DLD1 (cell line): ENCODE measurements around the gene USP48.
"Not testable (repeated sequence)": the region's sequence is repeated elsewhere in the genome, so short reads cannot be mapped to it uniquely, and the experiment has no call there.

ENCODE experiments used
- in situ Hi-C: cut with HindIII; loops from 2 replicates; pipeline ENCODE4 v1.10.0; 2017; ENCODE audit warnings: low sequenced_read_pairs

The USP48 gene

DNA sequence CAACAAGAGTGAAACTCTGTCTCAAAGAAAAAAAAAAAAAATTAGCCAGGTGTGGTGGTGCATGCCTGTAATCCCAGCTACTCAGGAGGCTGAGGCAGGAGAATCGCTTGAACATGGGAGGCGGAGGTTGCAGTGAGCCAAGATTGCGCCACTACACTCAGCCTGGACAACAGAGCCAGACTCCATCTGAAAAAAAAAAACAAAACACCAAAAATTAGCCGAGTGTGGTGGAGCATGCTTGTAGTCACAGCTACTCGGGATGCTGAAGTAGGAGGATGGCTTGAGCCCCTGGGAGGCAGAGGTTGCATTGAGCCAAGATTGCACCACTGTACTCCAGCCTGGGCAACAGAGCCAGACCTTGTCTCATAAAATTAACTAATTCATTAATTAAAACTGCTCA lies 6.0 kb downstream of the USP48 start:
- in situ Hi-C loops = not testable (repeated sequence)

DNA sequence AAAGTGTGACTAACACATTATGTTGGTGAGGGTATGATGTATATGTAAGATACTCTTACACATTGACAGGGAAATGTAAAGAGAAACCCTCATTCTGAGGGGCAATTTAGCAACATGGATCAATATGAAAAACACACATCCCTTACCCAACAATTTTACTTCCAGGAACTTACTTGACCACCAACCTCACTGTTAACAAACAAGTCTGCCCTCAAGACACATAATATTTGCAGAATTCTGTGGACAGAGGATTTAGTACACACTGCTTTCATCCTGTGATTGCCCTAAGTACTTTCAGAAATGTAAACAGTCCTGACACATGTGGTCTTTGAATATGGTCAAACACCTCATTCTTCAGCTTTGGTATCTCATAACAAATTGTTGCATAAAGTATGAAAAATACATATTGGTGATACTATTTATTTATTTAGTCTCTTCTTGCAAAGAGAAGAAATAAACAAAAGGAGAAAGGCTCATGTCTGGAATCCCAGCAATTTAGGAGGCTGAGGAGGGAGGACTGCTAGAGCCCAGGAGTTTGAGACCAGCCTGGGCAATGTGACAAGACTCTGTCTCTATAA lies 6.9 kb downstream of the USP48 start:
- in situ Hi-C loops = no loop called here

DNA sequence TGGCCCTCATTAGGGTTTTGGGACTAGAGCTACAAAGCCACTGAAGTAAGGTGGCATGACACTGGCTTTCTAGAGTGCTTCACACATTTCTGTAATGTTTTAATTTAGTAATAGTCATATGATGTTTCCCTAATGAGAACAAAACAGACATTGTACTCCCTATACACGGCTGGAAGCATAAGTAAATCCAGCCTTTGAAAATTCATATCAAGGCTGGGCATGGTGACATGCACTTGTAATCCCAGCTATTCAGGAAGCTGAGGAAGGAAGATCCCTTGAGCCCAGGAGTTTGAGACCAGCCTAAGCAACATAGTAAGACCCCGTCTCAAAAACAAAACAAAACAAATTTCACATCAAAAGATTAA lies 7.4 kb downstream of the USP48 start:
- in situ Hi-C loops = no loop called here

DNA sequence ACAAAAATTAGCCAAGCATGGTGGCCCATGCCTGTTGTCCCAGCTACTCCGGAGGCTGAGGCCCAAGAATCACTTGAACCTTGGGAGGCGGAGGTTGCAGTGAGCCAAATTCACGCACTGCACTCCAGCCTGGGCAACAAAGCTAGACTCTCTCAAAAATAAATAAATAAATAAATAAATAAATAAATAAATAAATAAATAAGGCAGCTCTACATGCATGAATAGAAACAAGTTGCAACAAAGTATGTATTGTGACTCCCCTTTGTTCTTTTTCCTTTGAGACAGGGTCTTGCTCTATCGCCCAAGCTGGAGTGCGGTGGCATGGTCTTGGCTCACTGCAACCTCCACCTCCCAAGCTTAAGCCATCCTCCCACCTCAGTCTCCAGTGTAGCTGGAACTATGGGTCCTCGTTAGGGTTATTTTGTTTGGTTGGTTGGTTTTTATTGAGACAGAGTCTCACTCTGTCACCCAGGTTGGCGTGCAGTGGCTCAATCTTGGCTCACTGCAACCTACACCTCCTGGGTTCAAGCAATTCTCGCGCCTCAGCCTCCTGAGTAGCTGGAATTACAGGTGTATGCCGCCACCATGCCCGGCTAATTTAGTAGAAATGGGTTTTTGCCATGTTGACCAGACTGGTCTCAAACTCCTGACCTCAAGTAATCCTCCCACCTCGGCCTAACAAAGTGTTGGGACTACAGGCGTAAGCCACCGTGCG lies 8.0 kb downstream of the USP48 start:
- in situ Hi-C loops = no loop called here

DNA sequence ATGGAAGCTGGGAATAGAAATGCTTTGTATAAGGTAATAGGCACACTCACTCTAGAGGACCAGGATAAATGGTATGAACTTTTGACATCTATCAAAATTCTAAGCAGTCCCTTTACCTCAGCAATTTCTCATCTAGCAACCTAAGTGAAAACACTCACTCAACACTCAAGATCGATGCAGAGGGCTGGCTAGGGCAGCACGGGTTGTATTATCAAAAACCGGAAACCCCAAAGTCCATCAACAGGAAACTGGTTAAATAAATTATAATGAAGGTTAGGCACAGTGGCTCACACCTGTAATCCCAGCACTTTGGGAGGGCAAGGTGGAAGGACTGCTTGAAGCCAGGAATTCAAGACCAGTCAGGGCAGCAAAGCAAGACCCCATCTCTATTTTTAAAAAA lies 9.4 kb downstream of the USP48 start:
- in situ Hi-C loops = no loop called here

DNA sequence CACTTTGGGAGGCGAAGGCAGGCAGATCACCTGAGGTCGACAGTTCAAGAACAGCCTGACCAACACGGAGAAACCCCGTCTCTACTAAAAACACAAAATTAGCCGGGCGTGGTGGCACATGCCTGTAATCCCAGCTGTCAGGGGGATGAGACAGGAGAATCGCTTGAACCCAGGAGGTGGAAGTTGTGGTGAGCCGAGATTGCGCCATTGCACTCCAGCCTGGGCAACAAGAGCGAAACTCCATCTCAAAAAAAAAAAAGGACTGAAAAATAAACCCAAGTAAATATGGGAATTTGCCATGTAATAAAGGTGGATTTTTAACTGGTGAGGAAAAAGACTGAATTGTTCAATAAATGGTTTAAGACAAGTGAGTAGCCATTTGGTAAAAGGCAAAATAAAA lies 11.3 kb downstream of the USP48 start:
- in situ Hi-C loops = not testable (repeated sequence)

DNA sequence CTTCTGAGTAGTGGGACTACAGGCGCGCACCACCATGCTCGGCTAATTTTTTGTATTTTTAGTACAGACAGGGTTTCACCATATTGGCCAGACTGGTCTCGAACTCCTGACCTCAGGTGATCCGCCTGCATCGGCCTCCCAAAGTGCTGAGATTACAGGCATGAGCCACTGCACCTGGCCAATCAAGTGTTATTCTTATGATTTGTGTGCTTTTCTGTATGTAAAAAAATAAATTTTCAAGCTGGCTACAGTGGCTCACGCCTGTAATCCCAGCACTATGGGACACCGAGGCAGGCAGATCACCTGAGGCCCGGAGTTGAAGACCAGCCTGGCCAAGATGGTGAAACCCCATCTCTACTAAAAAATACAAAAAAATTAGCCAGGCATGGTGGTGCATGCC lies 12.3 kb downstream of the USP48 start:
- in situ Hi-C loops = not testable (repeated sequence)

DNA sequence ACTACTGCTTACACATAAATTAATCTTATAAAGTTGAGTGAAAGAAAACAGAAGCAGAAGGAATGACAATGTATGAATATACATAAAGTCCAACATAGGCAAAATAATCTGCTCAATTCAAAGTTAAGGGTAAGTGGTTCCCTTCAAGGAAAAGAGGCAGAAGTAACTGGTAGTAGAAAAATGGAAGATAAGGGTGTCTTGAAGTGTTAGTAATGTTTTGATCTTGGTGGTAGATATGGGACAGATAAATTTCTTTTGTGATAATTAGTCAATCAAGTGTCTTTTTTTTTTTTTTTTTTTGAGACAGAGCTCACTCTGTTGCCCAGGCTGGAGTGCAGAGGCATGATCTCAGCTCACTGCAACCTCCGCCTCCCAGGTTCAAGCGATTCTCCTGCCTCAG lies 12.7 kb downstream of the USP48 start:
- in situ Hi-C loops = no loop called here

DNA sequence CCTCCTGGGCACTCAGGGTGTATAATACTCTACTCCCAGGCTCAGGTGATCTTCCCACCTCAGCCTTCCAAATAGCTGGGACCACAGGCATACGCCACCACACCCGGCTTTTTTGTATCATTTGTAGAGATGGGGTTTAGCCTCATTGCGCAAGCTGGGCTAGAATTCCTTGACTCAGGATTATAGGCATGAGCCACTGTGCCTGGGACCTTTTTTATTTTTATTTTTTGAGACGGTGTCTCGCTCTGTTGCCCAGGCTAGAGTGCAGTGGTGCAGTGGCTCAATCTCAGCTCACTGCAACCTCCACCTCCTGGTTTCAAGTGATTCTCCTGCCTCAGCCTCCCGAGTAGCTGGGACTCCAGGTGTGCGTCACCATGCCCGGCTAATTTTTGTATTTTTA lies 15.8 kb downstream of the USP48 start:
- in situ Hi-C loops = not testable (repeated sequence)

- in situ Hi-C loops = no loop called here
Observed at GRCh38 chr1:21766210-21766609, 16.7 kb downstream of the USP48 start.

DNA sequence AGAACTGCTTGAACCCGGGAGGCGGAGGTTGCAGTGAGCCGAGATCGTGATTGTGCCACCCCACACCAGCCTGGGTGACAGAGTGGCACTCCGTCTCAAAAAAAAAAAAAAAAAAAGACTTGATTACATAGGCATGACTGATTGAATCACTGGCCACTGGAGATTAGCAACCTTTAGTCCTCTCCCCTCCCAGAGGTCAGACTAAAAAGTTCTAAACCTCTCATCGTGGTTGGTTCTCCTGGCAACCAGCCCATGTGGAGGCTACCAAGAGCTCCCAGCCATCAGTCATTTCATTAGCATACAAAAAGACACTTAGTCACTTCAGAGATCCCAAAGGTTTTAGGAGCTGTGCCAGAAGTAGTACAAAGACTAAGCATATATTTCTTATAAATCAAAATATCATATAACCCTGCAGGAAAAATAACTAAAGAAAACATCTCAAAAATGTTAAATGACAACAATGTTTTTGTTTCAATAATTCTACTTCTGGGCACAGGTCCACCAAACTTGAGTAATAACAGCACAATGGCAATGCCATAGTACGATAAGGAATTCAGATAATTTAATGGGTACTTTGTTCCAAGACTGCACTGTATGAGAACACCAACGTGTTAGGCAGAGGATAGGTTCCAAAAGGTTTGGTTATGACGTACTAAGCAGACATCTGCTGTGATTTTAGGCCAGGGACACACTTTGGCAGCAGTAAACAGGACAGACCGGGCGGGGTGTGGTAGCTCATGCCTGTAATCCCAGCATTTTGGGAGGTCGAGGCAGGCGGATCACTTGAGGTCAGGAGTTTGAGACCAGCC lies 18.1 kb downstream of the USP48 start:
- in situ Hi-C loops = no loop called here

DNA sequence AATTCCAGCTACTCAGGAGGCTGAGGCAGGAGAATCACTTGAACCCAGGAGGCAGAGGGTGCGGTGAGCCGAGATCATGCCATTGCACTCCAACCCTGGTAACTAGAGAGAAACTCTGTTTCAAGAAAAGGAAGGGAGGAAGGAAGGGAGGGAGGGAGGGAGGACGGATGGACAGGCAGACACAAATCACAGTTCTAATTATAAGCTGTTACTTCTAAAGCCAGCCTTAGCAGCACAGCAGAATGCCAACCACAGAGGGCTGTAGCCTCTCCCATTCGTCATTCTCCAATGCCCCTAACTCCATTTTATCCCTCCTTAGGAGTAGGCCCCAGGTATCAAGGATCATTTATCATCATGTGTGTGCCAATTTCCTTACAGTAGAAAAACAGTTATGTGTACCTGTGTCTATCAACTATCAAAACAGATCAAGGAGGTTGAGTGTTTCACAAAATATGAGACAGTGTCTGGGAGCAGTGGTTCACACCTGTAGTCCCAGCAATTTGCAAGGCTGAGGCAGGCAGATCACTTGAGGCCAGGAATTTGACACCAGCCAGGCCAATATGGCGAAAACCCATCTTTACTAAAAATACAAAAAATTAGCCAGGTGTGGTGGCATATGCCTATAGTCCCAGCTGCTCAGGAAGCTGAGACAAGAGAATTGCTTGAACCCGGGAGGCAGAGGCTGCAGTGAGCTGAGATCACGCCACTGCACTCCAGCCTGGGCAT lies 19.1 kb downstream of the USP48 start:
- in situ Hi-C loops = no loop called here

DNA sequence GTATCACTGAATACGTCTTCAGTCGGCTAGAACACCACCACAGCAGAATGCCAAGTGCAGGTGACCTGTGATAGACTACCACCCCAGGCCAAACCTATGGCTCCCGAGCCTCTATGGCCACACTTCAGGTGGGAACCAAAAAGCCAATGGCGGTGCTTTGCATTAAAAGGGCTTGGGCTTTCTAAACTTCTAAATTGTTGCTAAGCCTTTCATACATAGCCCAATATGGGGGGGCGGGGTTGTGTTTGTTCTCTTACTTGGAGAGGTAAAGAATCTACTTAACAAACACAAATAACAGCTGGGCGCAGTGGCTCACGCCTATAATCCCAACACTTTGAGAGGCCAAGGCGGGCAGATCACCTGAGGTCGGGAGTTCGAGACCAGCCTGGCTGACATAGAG lies 19.7 kb downstream of the USP48 start:
- in situ Hi-C loops = no loop called here

- in situ Hi-C loops = no loop called here
Observed at GRCh38 chr1:21762022-21762404, 20.9 kb downstream of the USP48 start.

DNA sequence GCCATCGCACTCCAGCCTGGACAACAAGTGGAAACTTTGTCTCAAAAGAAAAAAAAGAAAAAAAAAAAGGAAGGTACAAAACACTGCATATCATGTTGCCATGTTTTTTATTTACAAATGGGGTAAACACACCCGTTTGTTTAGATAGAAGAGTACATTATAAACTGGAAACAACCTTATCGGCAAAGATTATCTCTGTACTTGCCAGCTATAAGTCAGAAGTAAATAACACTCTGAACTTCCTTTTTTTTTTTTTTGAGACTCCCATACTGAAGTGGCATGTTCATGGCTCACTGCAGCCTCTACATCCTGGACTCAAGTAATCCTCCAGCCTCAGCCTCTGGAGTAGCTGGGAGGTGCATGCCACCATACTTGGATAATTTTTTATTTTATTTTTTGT lies 21.9 kb downstream of the USP48 start:
- in situ Hi-C loops = no loop called here

GRCh38 chr1:21759818-21760217 lies 23.1 kb downstream of the USP48 start:
- in situ Hi-C loops = no loop called here

GRCh38 chr1:21759182-21759581 lies 23.8 kb downstream of the USP48 start:
- in situ Hi-C loops = no loop called here

- in situ Hi-C loops = no loop called here
Observed at GRCh38 chr1:21758614-21759013, 24.3 kb downstream of the USP48 start.

GRCh38 chr1:21756393-21757089 lies 26.4 kb downstream of the USP48 start:
- in situ Hi-C loops = no loop called here

- in situ Hi-C loops = no loop called here
Observed at GRCh38 chr1:21755067-21755466, 27.9 kb downstream of the USP48 start.

DNA sequence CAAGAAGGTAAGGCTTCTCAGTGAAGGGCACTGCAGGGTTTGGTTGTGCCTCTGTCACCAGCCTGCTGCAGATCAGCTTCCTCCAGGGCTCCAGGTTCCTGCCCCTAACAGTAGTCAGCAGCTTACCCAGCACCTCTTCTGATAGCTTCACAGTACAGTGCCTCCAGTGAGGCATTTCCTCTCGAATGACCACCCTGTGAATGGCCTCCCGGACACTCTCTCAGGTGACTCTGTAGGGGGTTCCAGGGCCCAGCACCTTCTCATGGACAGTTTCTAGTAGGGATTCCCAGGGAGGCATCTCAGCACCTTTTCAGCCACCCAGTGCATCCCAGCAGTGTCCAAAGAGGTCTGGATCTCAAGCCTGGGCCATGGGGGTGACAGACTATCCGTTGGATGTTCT lies 28.4 kb downstream of the USP48 start:
- in situ Hi-C loops = no loop called here
